H9 (cell line): ENCODE results near the gene BACH2. TPM values are rescaled to one million over a fixed set of nuclear protein-coding genes. Genes with fewer than 3 reads are reported as not detected.

Experiments used
- DNase-seq: peaks from one replicate; pipeline ENCODE4 v3.0.0-alpha.2; 2017
- H2AFZ ChIP-seq: one replicate; pipeline ENCODE4 v1.6.1; 2013; ENCODE audit warnings: mild to moderate bottlenecking, low read length, control low read depth, moderate library complexity
- H2AK5ac ChIP-seq: 2 replicates; pipeline ENCODE4 v1.6.1; 2013; ENCODE audit warnings: low read length, control low read depth, mixed read lengths; ENCODE audit not compliant: insufficient read length
- H2BK120ac ChIP-seq: one replicate; pipeline ENCODE4 v1.6.1; 2013; ENCODE audit warnings: low read depth, mild to moderate bottlenecking, low read length, control low read depth, inconsistent platforms; ENCODE audit not compliant: poor library complexity, severe bottlenecking
- H2BK12ac ChIP-seq: 2 replicates; pipeline ENCODE4 v1.6.1; 2013; ENCODE audit warnings: low read length, control low read depth, mixed read lengths, low read depth; ENCODE audit not compliant: insufficient read length
- H2BK15ac ChIP-seq: 2 replicates; pipeline ENCODE4 v1.6.1; 2013; ENCODE audit warnings: low read depth, low read length, control low read depth
- H2BK20ac ChIP-seq: one replicate; pipeline ENCODE4 v1.6.1; 2013; ENCODE audit warnings: low read depth, mild to moderate bottlenecking, low read length, control low read depth, inconsistent platforms; ENCODE audit not compliant: poor library complexity, severe bottlenecking
- H2BK5ac ChIP-seq: 2 replicates; pipeline ENCODE4 v1.6.1; 2013; ENCODE audit warnings: low read length, control low read depth, mixed read lengths; ENCODE audit not compliant: insufficient read length
- H3K14ac ChIP-seq: 2 replicates; pipeline ENCODE4 v1.6.1; 2013; ENCODE audit warnings: low read length, control low read depth; ENCODE audit not compliant: insufficient read depth
- H3K18ac ChIP-seq: 2 replicates; pipeline ENCODE4 v1.6.1; 2013; ENCODE audit warnings: low read depth, mild to moderate bottlenecking, mixed read lengths, low read length, control low read depth; ENCODE audit not compliant: insufficient read length
- H3K23ac ChIP-seq: 2 replicates; pipeline ENCODE4 v1.6.1; 2013; ENCODE audit warnings: low read length, control low read depth, mixed read lengths, low read depth; ENCODE audit not compliant: insufficient read length
- H3K23me2 ChIP-seq: 2 replicates; pipeline ENCODE4 v1.6.1; 2013; ENCODE audit warnings: low read depth, mild to moderate bottlenecking, mixed read lengths, low read length, control low read depth; ENCODE audit not compliant: insufficient read length, poor library complexity, severe bottlenecking
- H3K27ac ChIP-seq: 2 replicates; pipeline ENCODE4 v1.5.1; 2013; ENCODE audit warnings: low read length, control low read depth, mixed read lengths, low read depth; ENCODE audit not compliant: insufficient read length
- H3K27me3 ChIP-seq: 2 replicates; pipeline ENCODE4 v1.6.1; 2013; ENCODE audit warnings: low read length, control low read depth, inconsistent platforms; ENCODE audit not compliant: insufficient read depth
- H3K4ac ChIP-seq: 2 replicates; pipeline ENCODE4 v1.6.1; 2013; ENCODE audit warnings: low read depth, mild to moderate bottlenecking, control low read depth, inconsistent platforms, low read length, moderate library complexity
- H3K4me1 ChIP-seq: 2 replicates; pipeline ENCODE4 v1.6.1; 2013; ENCODE audit warnings: low read length, control low read depth, inconsistent platforms; ENCODE audit not compliant: insufficient read depth
- H3K4me2 ChIP-seq: 2 replicates; pipeline ENCODE4 v1.6.1; 2013; ENCODE audit warnings: low read length, control low read depth, mixed read lengths; ENCODE audit not compliant: insufficient read length, insufficient read depth
- H3K56ac ChIP-seq: 2 replicates; pipeline ENCODE4 v1.6.1; 2013; ENCODE audit warnings: low read depth, mild to moderate bottlenecking, mixed read lengths, low read length, control low read depth; ENCODE audit not compliant: insufficient read length
- H3K79me1 ChIP-seq: 2 replicates; pipeline ENCODE4 v1.6.1; 2013; ENCODE audit warnings: low read depth, mild to moderate bottlenecking, moderate library complexity, low read length, control low read depth, inconsistent platforms; ENCODE audit not compliant: insufficient read depth, poor library complexity, severe bottlenecking
- H3K79me2 ChIP-seq: 2 replicates; pipeline ENCODE4 v1.6.1; 2013; ENCODE audit warnings: low read length, control low read depth, inconsistent platforms; ENCODE audit not compliant: insufficient read depth
- H3K9ac ChIP-seq: 2 replicates; pipeline ENCODE4 v1.6.1; 2013; ENCODE audit warnings: low read length, control low read depth, mixed read lengths; ENCODE audit not compliant: insufficient read length; ENCODE audit errors: extremely low read depth
- H3K9me3 ChIP-seq: one replicate; pipeline ENCODE4 v1.6.1; 2013; ENCODE audit warnings: low read depth, low read length, inconsistent platforms; ENCODE audit not compliant: control insufficient read depth
- H3T11ph ChIP-seq: one replicate; pipeline ENCODE4 v1.6.1; 2013; ENCODE audit warnings: mild to moderate bottlenecking, low read length, control low read depth, inconsistent platforms
- H4K20me1 ChIP-seq: one replicate; pipeline ENCODE4 v1.6.1; 2013; ENCODE audit not compliant: control insufficient read depth, insufficient read length, insufficient read depth
- H4K5ac ChIP-seq: 2 replicates; pipeline ENCODE4 v1.6.1; 2013; ENCODE audit warnings: low read depth, mild to moderate bottlenecking, mixed read lengths, low read length, control low read depth; ENCODE audit not compliant: insufficient read length
- H4K8ac ChIP-seq: replicated peaks from 2 replicates; pipeline ENCODE4 v1.6.1; 2013; ENCODE audit warnings: low read length, control low read depth, mixed read lengths, low read depth; ENCODE audit not compliant: insufficient read length
- H4K91ac ChIP-seq: 2 replicates; pipeline ENCODE4 v1.6.1; 2013; ENCODE audit warnings: low read depth, mild to moderate bottlenecking, moderate library complexity, mixed read lengths, low read length, control low read depth; ENCODE audit not compliant: insufficient read length
- H3K27ac Mint-ChIP-seq, 3 experiments: 2 replicates in 2 of 3; 3 replicates in 1 of 3; pipeline ENCODE4 v1.8.0; 2020 to 2021; ENCODE audit warnings: mixed read lengths in 3 of 3, mild to moderate bottlenecking in 1 of 3, moderate library complexity in 1 of 3
- H3K27me3 Mint-ChIP-seq: 2 replicates; pipeline ENCODE4 v1.8.0; 2021; ENCODE audit warnings: low read depth, mild to moderate bottlenecking, moderate library complexity, mixed read lengths
- H3K36me3 Mint-ChIP-seq, 3 experiments: 2 replicates in 2 of 3; 3 replicates in 1 of 3; pipeline ENCODE4 v1.8.0; 2020 to 2021; ENCODE audit warnings: low read depth in 3 of 3, mixed read lengths in 3 of 3; ENCODE audit not compliant: insufficient read depth in 1 of 3
- H3K4me1 Mint-ChIP-seq, 2 experiments: 2 replicates each; pipeline ENCODE4 v1.8.0; 2020; ENCODE audit warnings: mixed read lengths in 2 of 2
- H3K4me3 Mint-ChIP-seq, 2 experiments: 2 replicates in 1 of 2; 3 replicates in 1 of 2; pipeline ENCODE4 v1.8.0; 2020 to 2021; ENCODE audit warnings: mild to moderate bottlenecking in 2 of 2, mixed read lengths in 2 of 2, moderate library complexity in 1 of 2
- H3K9me3 Mint-ChIP-seq, 2 experiments: 2 replicates in 1 of 2; 3 replicates in 1 of 2; pipeline ENCODE4 v1.8.0; 2020; ENCODE audit warnings: mild to moderate bottlenecking in 2 of 2, mixed read lengths in 2 of 2, moderate library complexity in 1 of 2
- WGBS: extraction: QIAGEN DNeasy Blood & Tissue Kit; methylation state at CpG from one replicate; pipeline ENCODE4 v1.1.7; 2013; ENCODE audit warnings: missing lambda C conversion rate, low lambda C conversion rate, mixed read lengths; ENCODE audit not compliant: insufficient read length; ENCODE audit errors: extremely low coverage; 5-methylcytosine and 5-hydroxymethylcytosine counted together
- total RNA-seq: library from RNA; stranded (reverse); gene quantifications from 2 replicates; pipeline ENCODE4 v1.2.1, GENCODE V29; 2021
- TF ChIP-seq, protein P1 (sequence below): fragments of 200-600 bp; sonication (generic); conservative IDR thresholded peaks from 3 replicates; pipeline ENCODE4 v1.8.0; 2021; ENCODE audit warnings: antibody characterized with exemption, mild to moderate bottlenecking

The BACH2 gene
- total RNA-seq, 1 experiment from 2014 or later = 2.0 TPM

DNA sequence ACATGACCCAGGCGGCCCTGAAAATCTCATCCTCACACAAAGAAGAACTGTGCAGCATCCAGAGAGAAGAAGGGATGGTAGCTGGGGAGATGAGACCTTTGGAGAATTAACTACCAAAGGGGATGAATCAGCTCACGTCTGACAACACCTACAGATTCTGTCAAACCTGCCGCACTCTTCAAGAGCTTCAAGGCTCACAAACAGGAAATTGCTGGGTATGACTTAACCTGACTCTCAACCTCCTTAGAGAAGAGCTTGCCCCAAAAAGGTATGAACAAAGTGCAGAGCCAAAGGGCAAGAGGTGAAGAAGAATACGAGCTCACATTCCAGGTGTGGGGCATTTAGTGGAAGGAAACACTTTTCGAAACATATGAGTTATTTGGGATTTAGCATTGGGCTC lies 139.8 kb downstream of the BACH2 start:
- Histone ChIP-seq H4K8ac (no peak overlapping the region), H2AFZ (no peak overlapping the region), H3K9ac (no peak overlapping the region), H3K79me1 (no peaks in the 10 kb centered on the region), H2BK5ac (no peak overlapping the region), H3K23ac (no peak overlapping the region), H4K91ac (no peak overlapping the region), H3K18ac (no peak overlapping the region), H2BK15ac (no peak overlapping the region), H3K79me2 (no peaks in the 10 kb centered on the region), H3K4me2 (no peak overlapping the region), H3K4ac (no peak overlapping the region), H2BK120ac (no peak overlapping the region), H2AK5ac (no peak overlapping the region), H3K27ac (no peak overlapping the region), H3K9me3 (no peaks in the 10 kb centered on the region), H3K27me3 (no peaks in the 10 kb centered on the region), H4K20me1 (no peaks in the 10 kb centered on the region), H3K56ac (no peak overlapping the region), H3T11ph (no peak overlapping the region), H3K23me2 (no peaks in the 10 kb centered on the region), H4K5ac (no peak overlapping the region), H2BK20ac (no peak overlapping the region), H3K4me1 (no peaks in the 10 kb centered on the region), H3K14ac (no peak overlapping the region), H2BK12ac (no peak overlapping the region)
- no peak overlapping the region for H3K27ac Mint-ChIP-seq
- peaks cover 0 to 4% of the 10 kb centered on the region in 2 experiments; a peak in 2 of 4 replicates for H3K4me1 Mint-ChIP-seq
- no peaks in the 10 kb centered on the region for H3K27me3 Mint-ChIP-seq
- WGBS = no CpG with 5 or more reads among the region's 5 CpGs
- H3K9me3 Mint-ChIP-seq = no peaks in the 10 kb centered on the region
- TF ChIP-seq, protein P1, sequence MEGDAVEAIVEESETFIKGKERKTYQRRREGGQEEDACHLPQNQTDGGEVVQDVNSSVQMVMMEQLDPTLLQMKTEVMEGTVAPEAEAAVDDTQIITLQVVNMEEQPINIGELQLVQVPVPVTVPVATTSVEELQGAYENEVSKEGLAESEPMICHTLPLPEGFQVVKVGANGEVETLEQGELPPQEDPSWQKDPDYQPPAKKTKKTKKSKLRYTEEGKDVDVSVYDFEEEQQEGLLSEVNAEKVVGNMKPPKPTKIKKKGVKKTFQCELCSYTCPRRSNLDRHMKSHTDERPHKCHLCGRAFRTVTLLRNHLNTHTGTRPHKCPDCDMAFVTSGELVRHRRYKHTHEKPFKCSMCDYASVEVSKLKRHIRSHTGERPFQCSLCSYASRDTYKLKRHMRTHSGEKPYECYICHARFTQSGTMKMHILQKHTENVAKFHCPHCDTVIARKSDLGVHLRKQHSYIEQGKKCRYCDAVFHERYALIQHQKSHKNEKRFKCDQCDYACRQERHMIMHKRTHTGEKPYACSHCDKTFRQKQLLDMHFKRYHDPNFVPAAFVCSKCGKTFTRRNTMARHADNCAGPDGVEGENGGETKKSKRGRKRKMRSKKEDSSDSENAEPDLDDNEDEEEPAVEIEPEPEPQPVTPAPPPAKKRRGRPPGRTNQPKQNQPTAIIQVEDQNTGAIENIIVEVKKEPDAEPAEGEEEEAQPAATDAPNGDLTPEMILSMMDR = no peak
- H3K36me3 Mint-ChIP-seq = no peaks in the 10 kb centered on the region
- no peak overlapping the region for H3K4me3 Mint-ChIP-seq
- DNase-seq = no peak
